Measurements from ENCODE around the gene WDCP.
A peak's percentile ranks its signal among the peaks of the same experiment; 100 is the strongest.
"Not testable (repeated sequence)": the region's sequence is repeated elsewhere in the genome, so short reads cannot be mapped to it uniquely, and the experiment has no call there.

Gene WDCP

GRCh38 chr2:24046930-24047702, at the start of gene WDCP:
WDCP (minus strand) TSS chr2:24047391; CDS start chr2:24039494, 7,897 bp downstream.
- peak; percentile 82 for DNase-seq

- DNase-seq, result not testable (repeated sequence)
These were observed 48.0 kb upstream of the WDCP start for GRCh38 chr2:24095171-24095677.

GRCh38 chr2:24093270-24093669, 46.1 kb upstream of the WDCP start:
- DNase-seq, result not testable (repeated sequence)

- DNase-seq, result no peak
These were observed 41.7 kb upstream of the WDCP start for GRCh38 chr2:24088821-24089359.

- DNase-seq, result no peak
These were observed 39.8 kb upstream of the WDCP start for GRCh38 chr2:24087032-24087431.

GRCh38 chr2:24086241-24086640, 39.0 kb upstream of the WDCP start:
- DNase-seq, result no peak

GRCh38 chr2:24085200-24085489, 38.0 kb upstream of the WDCP start:
- no peak for DNase-seq

GRCh38 chr2:24084386-24085199, 37.4 kb upstream of the WDCP start, which contains the start of gene TP53I3:
TP53I3 (minus strand) TSS chr2:24084834; CDS start chr2:24084326, 508 bp downstream.
- peak; percentile 84 for DNase-seq

GRCh38 chr2:24083567-24084385, 36.6 kb upstream of the WDCP start:
- DNase-seq, result no peak

- no peak for DNase-seq
These were observed 35.8 kb upstream of the WDCP start for GRCh38 chr2:24082787-24083566.

GRCh38 chr2:24080701-24081100, 33.5 kb upstream of the WDCP start:
- no peak for DNase-seq

GRCh38 chr2:24077879-24078278, 30.7 kb upstream of the WDCP start:
- no peak for DNase-seq

GRCh38 chr2:24077535-24077877, 30.3 kb upstream of the WDCP start:
- no peak for DNase-seq

GRCh38 chr2:24076849-24077534, 29.8 kb upstream of the WDCP start:
- peak; percentile 15 for DNase-seq

- DNase-seq, result peak; percentile 99
These were observed 29.0 kb upstream of the WDCP start, which contains the start of gene SF3B6 for GRCh38 chr2:24075915-24076848. SF3B6 (minus strand) TSS chr2:24076326; CDS start chr2:24076229, 97 bp downstream.

- no peak for DNase-seq
These were observed 28.1 kb upstream of the WDCP start for GRCh38 chr2:24075259-24075658.

GRCh38 chr2:24073816-24074215, 26.6 kb upstream of the WDCP start:
- DNase-seq, result no peak

GRCh38 chr2:24072259-24072658, 25.1 kb upstream of the WDCP start:
- DNase-seq, result no peak

GRCh38 chr2:24065341-24065740, 18.1 kb upstream of the WDCP start:
- no peak for DNase-seq

All from stimulated activated CD4-positive, alpha-beta T cell treated with anti-CD3 and anti-CD28 coated beads, Interleukin-12 subunit alpha, Interleukin-12 subunit beta, amount 100 ng/mL, for 4 hours (primary cell).